HG02798 (cell line): Measurements from ENCODE around the gene INKA1.
"Not testable (repeated sequence)": the region's sequence is repeated elsewhere in the genome, so short reads cannot be mapped to it uniquely, and the experiment has no call there.

Experiments
- ATAC-seq: cut with Tn5 transposase; IDR thresholded peaks from one replicate; pipeline ENCODE4 v1.9.1; 2021; ENCODE audit warnings: mild to moderate bottlenecking; ENCODE audit not compliant: unreplicated experiment, poor library complexity

The INKA1 gene

GRCh38 chr3:49802719-49803464 is at the start of gene INKA1:
INKA1 (plus strand) TSS chr3:49803261; CDS start chr3:49803393, 132 bp downstream.
- ATAC-seq, result peak; percentile 71

- no peak for ATAC-seq
Measured at GRCh38 chr3:49754536-49754935, 48.5 kb upstream of the INKA1 start.

GRCh38 chr3:49756036-49756435 is 47.0 kb upstream of the INKA1 start:
- no peak for ATAC-seq

GRCh38 chr3:49757197-49757596 is 45.9 kb upstream of the INKA1 start:
- no peak for ATAC-seq

GRCh38 chr3:49759226-49759625 is 43.8 kb upstream of the INKA1 start:
- no peak for ATAC-seq

- ATAC-seq, result no peak
Measured at GRCh38 chr3:49761661-49762060, 41.4 kb upstream of the INKA1 start.

GRCh38 chr3:49763981-49764380 is 39.1 kb upstream of the INKA1 start:
- no peak for ATAC-seq

- ATAC-seq, result no peak
Measured at GRCh38 chr3:49769286-49769915, 33.7 kb upstream of the INKA1 start.

GRCh38 chr3:49769926-49770325 is 33.1 kb upstream of the INKA1 start:
- ATAC-seq, result no peak

GRCh38 chr3:49771340-49771938 is 31.6 kb upstream of the INKA1 start:
- ATAC-seq, result no peak

- ATAC-seq, result no peak
Measured at GRCh38 chr3:49772703-49773102, 30.4 kb upstream of the INKA1 start.

- ATAC-seq, result no peak
Measured at GRCh38 chr3:49775538-49775937, 27.5 kb upstream of the INKA1 start.

GRCh38 chr3:49776101-49776500 is 27.0 kb upstream of the INKA1 start:
- ATAC-seq, result not testable (repeated sequence)

- ATAC-seq, result no peak
Measured at GRCh38 chr3:49779358-49780079, 23.5 kb upstream of the INKA1 start.

GRCh38 chr3:49780080-49780974 is 22.7 kb upstream of the INKA1 start:
- ATAC-seq, result no peak

- not testable (repeated sequence) for ATAC-seq
Measured at GRCh38 chr3:49780975-49781365, 22.1 kb upstream of the INKA1 start.

- ATAC-seq, result no peak
Measured at GRCh38 chr3:49781415-49782199, 21.5 kb upstream of the INKA1 start.

GRCh38 chr3:49782277-49782676 is 20.8 kb upstream of the INKA1 start:
- ATAC-seq, result not testable (repeated sequence)
